HepG2 (cell line): ENCODE results near the gene DGAT2L6. TPM values are rescaled to one million over a fixed set of nuclear protein-coding genes. Genes with fewer than 3 reads are reported as not detected.

Experiments used
- ATF7 ChIP-seq, 2 experiments: fragments of 450-650 bp in 1 of 2; sonication (generic) in 1 of 2; formaldehyde crosslinking in 1 of 2; IDR thresholded peaks; 2 replicates each; pipeline versions ENCODE4 v1.4.0 to v1.6.1; 2016 to 2020; ENCODE audit warnings: antibody characterized with exemption in 1 of 2, mild to moderate bottlenecking in 1 of 2, missing genetic modification reagents in 1 of 2
- CENPX ChIP-seq: sonication (generic); formaldehyde crosslinking; IDR thresholded peaks from 2 replicates; pipeline ENCODE4 v1.9.0; 2021; ENCODE audit warnings: mild to moderate bottlenecking, missing genetic modification reagents, moderate library complexity
- CREBL2 ChIP-seq: sonication (generic); formaldehyde crosslinking; IDR thresholded peaks from 2 replicates; pipeline ENCODE4 v1.8.1; 2023; ENCODE audit warnings: missing genetic modification reagents, mild to moderate bottlenecking, borderline replicate concordance
- DMTF1 ChIP-seq: sonication (generic); formaldehyde crosslinking; IDR thresholded peaks from 2 replicates; pipeline ENCODE4 v1.4.0; 2020; ENCODE audit warnings: mild to moderate bottlenecking, missing genetic modification reagents
- DNMT3B ChIP-seq: conservative IDR thresholded peaks from 2 replicates; pipeline ENCODE4 v1.6.1; 2016; ENCODE audit warnings: missing biosample characterization, control low read depth
- FIP1L1 ChIP-seq: fragments of 200-400 bp; formaldehyde crosslinking; IDR thresholded peaks from 2 replicates; pipeline ENCODE4 v1.6.1; 2018; ENCODE audit warnings: low read depth, mild to moderate bottlenecking, low read length, moderate library complexity, borderline replicate concordance; ENCODE audit not compliant: insufficient read depth
- FOXO1 ChIP-seq: sonication (generic); formaldehyde crosslinking; IDR thresholded peaks from 2 replicates; pipeline ENCODE4 v1.4.0; 2020; ENCODE audit warnings: missing genetic modification reagents
- GTF3A ChIP-seq: sonication (generic); formaldehyde crosslinking; conservative IDR thresholded peaks from 2 replicates; pipeline ENCODE4 v1.4.0; 2020; ENCODE audit warnings: mild to moderate bottlenecking, missing genetic modification reagents
- IKZF1 ChIP-seq: fragments of 450-650 bp; IDR thresholded peaks from 2 replicates; pipeline ENCODE4 v1.7.1; 2016
- IRX3 ChIP-seq: sonication (generic); formaldehyde crosslinking; IDR thresholded peaks from 2 replicates; pipeline ENCODE4 v1.8.1; 2023; ENCODE audit warnings: mild to moderate bottlenecking, low read depth, missing genetic modification reagents, borderline replicate concordance
- NR2F6 ChIP-seq, 2 experiments: IDR thresholded peaks; 2 replicates each; pipeline ENCODE4 v1.6.1; 2016; ENCODE audit warnings: antibody characterized with exemption in 1 of 2, mild to moderate bottlenecking in 1 of 2
- SNAPC2 ChIP-seq: sonication (generic); formaldehyde crosslinking; IDR thresholded peaks from 2 replicates; pipeline ENCODE4 v1.8.1; 2022; ENCODE audit warnings: mild to moderate bottlenecking, missing genetic modification reagents
- SOX5 ChIP-seq: IDR thresholded peaks from 2 replicates; pipeline ENCODE4 v1.6.1; 2016; ENCODE audit warnings: borderline replicate concordance
- TARDBP ChIP-seq: sonication (generic); formaldehyde crosslinking; IDR thresholded peaks from 2 replicates; pipeline ENCODE4 v1.8.0; 2022; ENCODE audit warnings: mild to moderate bottlenecking, missing genetic modification reagents
- TBX2 ChIP-seq: sonication (generic); formaldehyde crosslinking; IDR thresholded peaks from 2 replicates; pipeline ENCODE4 v1.5.0; 2020; ENCODE audit warnings: missing genetic modification reagents, mild to moderate bottlenecking, borderline replicate concordance
- TRAFD1 ChIP-seq: sonication (generic); formaldehyde crosslinking; IDR thresholded peaks from 2 replicates; pipeline ENCODE4 v1.5.1; 2020; ENCODE audit warnings: missing genetic modification reagents, mild to moderate bottlenecking, borderline replicate concordance
- WIZ ChIP-seq: sonication (generic); formaldehyde crosslinking; IDR thresholded peaks from 2 replicates; pipeline ENCODE4 v1.5.1; 2020; ENCODE audit warnings: mild to moderate bottlenecking, missing genetic modification reagents
- YY1 ChIP-seq: IDR thresholded peaks from 2 replicates; pipeline ENCODE4 v1.6.1; 2011; ENCODE audit warnings: low read length, low read depth, moderate library complexity, mild to moderate bottlenecking; ENCODE audit not compliant: insufficient read depth, insufficient replicate concordance
- ZNF512 ChIP-seq: sonication (generic); formaldehyde crosslinking; IDR thresholded peaks from 2 replicates; pipeline ENCODE4 v1.4.0; 2020; ENCODE audit warnings: mild to moderate bottlenecking, missing genetic modification reagents
- ZNF672 ChIP-seq: sonication (generic); formaldehyde crosslinking; IDR thresholded peaks from 2 replicates; pipeline ENCODE4 v1.8.1; 2022; ENCODE audit warnings: missing genetic modification reagents
- ZNF770 ChIP-seq: sonication (generic); formaldehyde crosslinking; IDR thresholded peaks from 2 replicates; pipeline ENCODE4 v1.5.0; 2020; ENCODE audit warnings: mild to moderate bottlenecking, missing genetic modification reagents
- polyA plus RNA-seq, 8 experiments: library from polyadenylated mRNA; depleted of rRNA in 3 of 8; stranded (reverse) in 7 of 8; unstranded in 1 of 8; fragments of >200 nt; fragmentation: Illumina TruSeq in 4 of 8; extraction: Trizol in 4 of 8; gene quantifications; 2 replicates each; pipeline versions ENCODE4 v1.2.1 to v1.2.3, GENCODE V29; 2011 to 2016; ENCODE audit warnings: low read depth in 4 of 8, missing spikeins in 1 of 8, mixed read lengths in 1 of 8; ENCODE audit not compliant: insufficient read depth in 1 of 8
- total RNA-seq, 5 experiments: library from RNA; depleted of rRNA; stranded (reverse); fragments of >200 nt; fragmentation: Illumina TruSeq; extraction: Trizol; gene quantifications; 2 replicates each; pipeline ENCODE4 v1.2.3, GENCODE V29; 2016; ENCODE audit warnings: low read depth in 1 of 5

Gene DGAT2L6
- total and polyA plus RNA-seq, 2 of the 13 experiments (the other 11 are each of a cell fraction or from before 2014, with no cell fraction given): not detected

- TF ChIP-seq IRX3 (CRISPR knock-in tag): no peak
- TF ChIP-seq TRAFD1 (CRISPR knock-in tag): no peak
- TF ChIP-seq DNMT3B (CRISPR knock-in tag): no peak
- no peak for TF ChIP-seq SNAPC2 (CRISPR knock-in tag)
- TF ChIP-seq ZNF770 (CRISPR knock-in tag): no peak
- no peak for TF ChIP-seq FIP1L1
- TF ChIP-seq WIZ (CRISPR knock-in tag): no peak
- TF ChIP-seq SOX5 (CRISPR knock-in tag): peak; percentile 28; the same call in 1 of the 2 replicates
- no peak for TF ChIP-seq DMTF1 (CRISPR knock-in tag)
- TF ChIP-seq IKZF1: no peak
- no peak for TF ChIP-seq ATF7 (IDR thresholded peaks at IDR 0.05)
- TF ChIP-seq ATF7 (CRISPR knock-in tag; IDR thresholded peaks at IDR 0.05): no peak
- TF ChIP-seq TARDBP (CRISPR knock-in tag): no peak
- TF ChIP-seq NR2F6 (IDR thresholded peaks at IDR 0.05): no peak
- TF ChIP-seq NR2F6 (CRISPR knock-in tag; IDR thresholded peaks at IDR 0.05): no peak
- peak; percentile 93 for TF ChIP-seq YY1
- no peak for TF ChIP-seq GTF3A (CRISPR knock-in tag)
- TF ChIP-seq CENPX: no peak
- no peak for TF ChIP-seq ZNF512 (CRISPR knock-in tag)
- no peak for TF ChIP-seq ZNF672 (CRISPR knock-in tag)
- TF ChIP-seq FOXO1 (CRISPR knock-in tag): no peak
- TF ChIP-seq CREBL2: no peak
- TF ChIP-seq TBX2 (CRISPR knock-in tag): peak; percentile 22; the same call in 1 of the 2 replicates
Observed at GRCh38 chrX:70133303-70134115, 43.8 kb upstream of the DGAT2L6 start, which contains the start of gene IGBP1 (continued).
